GM18907 (cell line): Measurements from ENCODE around the gene CLIP1.
"Not testable (repeated sequence)": the region's sequence is repeated elsewhere in the genome, so short reads cannot be mapped to it uniquely, and the experiment has no call there.

Experiments
- ATAC-seq: cut with Tn5 transposase; IDR thresholded peaks from one replicate; pipeline ENCODE4 v1.9.1; 2021; ENCODE audit warnings: mild to moderate bottlenecking, moderate library complexity; ENCODE audit not compliant: unreplicated experiment

Gene CLIP1

GRCh38 chr12:122362755-122363154, 59.7 kb downstream of the CLIP1 start:
- ATAC-seq, result no peak

- not testable (repeated sequence) for ATAC-seq
These were observed 64.1 kb downstream of the CLIP1 start for GRCh38 chr12:122358403-122358802.

DNA sequence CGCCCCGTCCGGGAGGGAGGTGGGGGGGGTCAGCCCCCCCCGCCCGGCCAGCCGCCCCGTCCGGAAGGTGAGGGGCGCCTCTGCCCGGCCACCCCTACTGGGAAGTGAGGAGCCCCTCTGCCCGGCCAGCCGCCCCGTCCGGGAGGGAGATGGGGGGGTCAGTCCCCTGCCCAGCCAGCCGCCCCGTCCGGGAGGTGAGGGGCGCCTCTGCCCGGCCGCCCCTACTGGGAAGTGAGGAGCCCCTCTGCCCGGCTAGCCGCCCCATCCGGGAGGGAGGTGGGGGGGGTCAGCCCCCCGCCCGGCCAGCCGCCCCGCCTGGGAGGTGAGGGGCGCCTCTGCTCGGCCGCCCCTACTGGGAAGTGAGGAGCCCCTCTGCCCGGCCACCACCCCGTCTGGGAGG, 64.9 kb downstream of the CLIP1 start:
- ATAC-seq, result not testable (repeated sequence)

GRCh38 chr12:122356991-122357390, 65.5 kb downstream of the CLIP1 start:
- ATAC-seq, result not testable (repeated sequence)

GRCh38 chr12:122356192-122356635, 66.3 kb downstream of the CLIP1 start:
- ATAC-seq, result no peak

DNA sequence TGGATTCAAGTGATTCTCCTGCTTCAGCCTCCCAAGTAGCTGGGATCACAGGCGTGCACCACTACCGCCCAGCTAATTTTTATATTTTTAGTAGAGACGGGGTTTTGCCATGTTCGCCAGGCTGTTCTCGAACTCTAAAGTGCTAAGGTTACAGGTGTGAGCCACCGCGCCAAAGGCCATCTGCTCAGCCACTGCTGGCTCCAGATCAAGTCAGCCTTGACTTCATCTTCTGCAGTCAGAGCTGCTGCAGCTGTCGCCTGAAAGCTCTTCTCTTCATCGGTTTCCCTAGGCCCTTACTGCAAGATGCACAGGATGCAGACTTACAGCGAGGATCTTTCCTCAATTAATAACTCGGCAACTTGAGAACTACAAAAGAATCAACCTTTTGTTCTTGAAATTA, 66.8 kb downstream of the CLIP1 start:
- no peak for ATAC-seq

GRCh38 chr12:122354958-122355641, 67.4 kb downstream of the CLIP1 start:
- no peak for ATAC-seq

GRCh38 chr12:122352394-122352793, 70.1 kb downstream of the CLIP1 start:
- ATAC-seq, result no peak

DNA sequence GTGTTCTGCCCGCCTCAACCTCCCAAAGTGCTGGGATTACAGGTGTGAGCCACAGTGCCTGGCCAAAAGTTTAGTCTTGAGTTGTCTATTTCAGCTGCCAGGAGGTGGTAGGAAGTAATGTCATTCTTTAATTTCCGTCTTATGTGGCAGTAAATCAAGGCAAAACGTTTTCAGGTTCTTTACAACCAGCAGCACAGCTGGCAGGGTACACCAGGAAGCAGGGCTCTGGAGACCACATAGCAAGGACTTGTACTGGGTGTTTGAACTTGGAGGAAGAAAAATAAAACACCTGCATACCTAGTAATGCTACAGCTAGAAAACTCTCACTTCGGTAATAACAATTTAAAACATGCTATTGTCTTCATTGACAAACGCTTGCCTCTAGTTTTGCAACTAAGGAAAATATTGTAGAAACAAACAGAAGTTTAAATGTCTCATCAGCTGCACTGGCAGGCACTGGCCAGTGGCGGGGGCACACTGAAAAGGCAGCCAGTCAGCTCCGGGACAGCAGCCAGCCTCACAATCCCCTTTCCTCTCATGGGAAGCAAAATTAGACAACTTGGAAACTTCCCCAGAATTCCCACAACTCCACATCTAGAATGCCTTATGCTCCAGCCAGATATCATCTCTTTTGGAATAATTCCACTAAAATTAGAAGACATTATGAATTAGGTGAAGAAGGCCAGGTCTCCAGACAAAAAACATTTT, 72.2 kb downstream of the CLIP1 start:
- ATAC-seq, result no peak

DNA sequence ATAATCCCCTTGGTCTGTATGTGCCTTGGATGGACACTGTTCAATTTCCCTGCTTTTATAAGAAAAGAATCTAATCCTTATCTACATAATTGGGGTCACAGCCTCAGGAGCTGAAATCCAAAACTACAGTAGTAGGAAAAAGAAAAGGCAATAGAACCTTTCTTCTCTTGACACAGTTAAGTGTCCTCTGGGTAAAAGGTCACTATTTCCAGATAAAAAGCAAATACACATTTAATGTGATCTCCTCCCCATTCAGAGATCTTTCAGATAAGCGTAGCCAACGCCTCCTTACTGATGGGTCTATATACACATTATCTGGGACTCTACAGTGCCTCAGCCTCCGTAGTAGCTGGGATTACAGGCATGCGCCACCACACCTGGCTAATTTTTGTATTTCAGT, 73.4 kb downstream of the CLIP1 start:
- no peak for ATAC-seq

DNA sequence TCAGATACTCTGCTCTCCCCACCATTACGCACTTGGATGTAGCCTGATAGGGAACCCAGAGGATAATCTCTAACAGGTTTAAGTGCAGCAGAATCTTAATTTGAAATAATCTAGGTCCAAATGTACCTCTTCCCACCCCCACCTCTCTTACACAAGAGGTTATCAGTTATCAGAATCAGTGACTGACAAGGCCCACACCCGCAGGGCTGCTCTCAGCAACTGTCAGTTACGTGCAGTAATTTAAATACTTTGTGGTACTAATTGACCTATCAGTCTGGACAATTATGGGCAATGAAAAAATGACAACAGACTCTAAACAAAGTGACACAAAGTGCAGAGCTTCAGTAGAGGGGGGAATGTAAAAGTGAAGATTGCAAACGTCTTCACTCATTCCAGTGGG, 74.0 kb downstream of the CLIP1 start:
- ATAC-seq, result no peak

DNA sequence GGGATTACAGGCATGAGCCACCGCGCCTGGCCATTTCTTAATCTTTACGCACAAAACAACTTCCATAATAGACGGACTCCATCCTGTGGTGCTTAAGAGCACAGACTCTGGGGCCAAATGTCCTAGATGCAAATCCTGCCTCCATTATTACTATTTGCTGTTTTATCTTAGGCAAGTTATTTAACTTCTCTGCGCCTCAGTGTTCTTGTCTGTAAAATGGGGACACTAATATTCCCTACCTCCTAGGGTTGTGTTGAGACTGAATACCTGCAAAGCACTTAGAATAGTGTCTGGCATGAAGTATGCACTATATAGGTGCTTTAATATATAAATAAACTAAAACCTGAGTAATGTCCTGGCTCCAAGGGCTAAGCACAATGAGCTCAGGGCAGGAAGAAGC, 76.4 kb downstream of the CLIP1 start:
- ATAC-seq, result no peak

- ATAC-seq, result no peak
These were observed 77.4 kb downstream of the CLIP1 start for GRCh38 chr12:122345042-122345441.

DNA sequence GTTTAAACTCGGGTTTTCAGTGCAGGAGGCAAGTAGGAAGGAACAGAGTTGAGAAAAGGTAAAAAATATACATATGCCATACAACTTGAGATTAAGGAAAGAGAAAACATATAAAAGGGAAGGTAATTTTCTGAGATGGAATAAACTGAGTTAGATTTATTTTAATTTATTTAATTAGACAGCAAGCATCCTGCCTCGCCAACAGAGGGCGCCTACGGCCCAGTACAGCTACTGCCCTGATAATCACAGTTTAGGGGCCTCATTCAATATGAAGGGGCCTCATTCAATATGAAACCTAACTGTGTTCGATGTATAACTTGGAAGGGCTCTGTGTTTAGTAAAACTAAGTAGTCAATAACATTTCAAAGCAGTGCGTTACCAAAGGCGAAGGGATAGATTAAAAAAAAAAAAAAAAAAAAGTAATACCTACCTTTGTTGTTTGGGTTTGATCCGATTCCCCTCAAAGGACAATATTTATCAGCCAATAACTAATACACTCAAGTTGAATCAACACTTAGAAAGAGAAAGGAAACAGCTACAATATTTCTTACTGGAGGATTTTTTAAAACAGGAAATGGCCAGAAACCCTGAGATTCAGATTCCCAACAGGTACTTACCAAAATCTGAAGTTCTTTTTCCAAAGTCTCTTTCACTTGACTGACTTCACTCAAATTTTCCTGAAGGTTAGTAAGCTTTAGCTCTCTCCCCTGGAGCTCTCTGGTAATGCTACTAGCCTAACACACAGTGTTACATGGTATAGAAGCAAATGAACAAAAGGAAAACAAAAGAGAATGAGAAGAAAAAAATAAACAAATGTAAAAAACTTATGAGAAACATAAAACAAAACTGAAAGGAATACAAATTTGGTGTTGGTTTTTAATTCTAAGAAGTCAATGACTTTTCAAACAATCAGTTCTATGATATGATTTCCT, 86.2 kb downstream of the CLIP1 start:
- ATAC-seq, result no peak

GRCh38 chr12:122333142-122334087, 89.1 kb downstream of the CLIP1 start:
- ATAC-seq, result no peak

- ATAC-seq, result no peak
These were observed 94.7 kb downstream of the CLIP1 start for GRCh38 chr12:122327494-122328385.

DNA sequence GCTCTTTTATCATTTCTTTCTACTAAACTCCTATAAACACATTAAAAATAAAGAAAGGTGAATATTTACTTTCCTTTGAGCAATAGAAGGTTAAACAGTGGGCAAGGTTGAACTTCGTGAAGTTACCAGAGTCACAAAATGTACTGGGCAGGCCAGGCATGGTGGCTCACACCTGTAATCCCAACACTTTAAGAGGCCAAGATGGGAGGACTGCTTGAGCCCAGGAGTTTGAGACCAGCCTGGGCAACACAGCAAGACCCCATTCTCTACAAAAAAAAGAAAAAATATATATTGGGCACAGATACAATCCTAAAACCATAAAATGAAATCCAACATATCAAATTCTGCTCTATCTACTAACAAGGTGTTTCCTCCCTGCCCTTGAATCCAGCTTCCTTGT, 95.5 kb downstream of the CLIP1 start:
- no peak for ATAC-seq

DNA sequence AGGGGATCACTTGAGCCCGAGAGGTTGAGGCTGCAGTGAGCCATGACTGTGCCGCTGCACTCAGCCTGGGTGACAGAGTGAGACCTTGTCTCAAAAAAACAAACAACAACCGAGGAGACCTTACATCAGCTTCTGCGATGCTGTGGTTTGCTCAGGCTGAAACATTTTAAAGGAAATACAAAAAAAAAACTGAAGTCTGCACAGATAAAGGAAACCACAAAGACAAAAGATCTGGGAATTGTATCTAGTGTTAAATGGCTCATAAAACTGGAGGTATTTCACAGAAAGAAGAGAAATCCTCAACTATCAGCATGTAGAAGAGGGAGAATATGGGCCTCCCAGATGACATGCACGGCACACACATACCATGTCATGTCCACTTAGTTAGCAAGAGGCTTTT, 95.9 kb downstream of the CLIP1 start:
- no peak for ATAC-seq

DNA sequence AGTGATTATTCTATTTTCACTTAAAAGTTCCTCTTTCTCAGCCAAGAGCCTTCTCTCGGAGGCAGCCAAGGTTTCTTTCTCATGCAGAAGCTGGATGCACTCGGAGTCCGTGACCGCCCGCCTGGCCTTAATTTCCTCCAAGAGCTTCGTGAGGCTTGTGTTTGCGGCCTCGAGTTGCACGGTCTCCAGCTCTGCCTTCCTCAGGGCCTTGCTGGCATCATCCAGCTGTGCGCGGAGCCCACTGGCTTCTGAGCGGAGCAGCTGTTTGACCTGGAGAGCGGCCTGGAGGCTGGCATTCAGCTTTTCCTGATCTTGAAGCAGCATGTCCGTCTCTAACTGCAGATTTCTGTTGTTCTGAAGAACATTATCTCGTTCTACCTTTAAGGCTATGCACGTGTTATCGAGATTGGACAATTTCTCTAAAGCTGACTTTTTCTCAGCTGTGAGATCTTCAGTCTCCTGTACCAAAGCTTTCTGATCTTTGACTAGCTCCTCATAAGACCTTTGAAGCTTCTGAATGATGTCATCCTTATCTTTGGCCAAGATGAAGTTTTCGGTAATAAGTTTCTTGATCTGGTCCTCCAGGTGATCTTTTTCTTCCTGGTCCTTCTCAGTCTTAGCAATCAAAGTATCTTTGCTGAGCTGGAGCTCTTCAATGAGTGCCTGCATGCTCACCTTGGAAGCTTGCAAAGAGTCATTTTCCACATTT, 99.0 kb downstream of the CLIP1 start:
- no peak for ATAC-seq
